ENCODE results near the gene SLC6A4.

DNA sequence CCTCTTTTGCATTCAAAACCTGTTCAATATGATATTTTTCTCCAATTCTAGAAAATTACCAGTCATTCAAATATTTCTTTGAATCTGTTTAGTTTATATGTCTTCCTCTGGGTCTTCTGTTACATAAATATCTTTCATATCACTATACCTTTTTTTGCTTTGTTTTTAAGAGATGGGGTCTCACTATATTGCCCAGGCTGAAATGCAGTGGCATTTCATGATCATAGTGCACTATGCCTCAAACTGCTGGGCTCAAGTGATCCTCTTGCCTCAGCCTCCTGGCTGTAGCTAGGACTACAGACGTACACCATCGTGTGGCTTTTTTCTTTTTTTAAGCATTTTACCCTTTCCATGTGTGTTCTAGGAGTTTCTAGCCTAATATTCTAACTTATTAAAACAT, 80.1 kb downstream of the SLC6A4 start:
- TF ChIP-seq POLR2AphosphoS5 (IDR thresholded peaks at IDR 0.05; ENCODE audit: low read depth, low read length) (no peak), TAF1 (IDR thresholded peaks at IDR 0.05; ENCODE audit: borderline replicate concordance, insufficient read depth, low read length) (no peak), SIN3A (IDR thresholded peaks at IDR 0.05; ENCODE audit: borderline replicate concordance, insufficient read depth, low read length) (no peak), FOXP2 (optimal IDR thresholded peaks at IDR 0.05; ENCODE audit: borderline replicate concordance, extremely low read depth, extremely low read length, insufficient read depth) (no peak)
